Muscle of back (tissue), 11 donors: ENCODE results near the gene ZBTB49. TPM values are rescaled to one million over a fixed set of nuclear protein-coding genes. Genes with fewer than 3 reads are reported as not detected.

Experiments used
- DNase-seq, 3 donors: peaks; one replicate each; pipeline versions ENCODE4 v3.0.0 to v3.0.0-alpha.2; 2013
- polyA plus RNA-seq, 10 donors: library from polyadenylated mRNA; unstranded; fragments of 120-200 nt; gene quantifications; one replicate each; pipeline ENCODE4 v1.2.1, GENCODE V29; 2013; ENCODE audit not compliant: insufficient read length in 10 of 10

The ZBTB49 gene
- polyA plus RNA-seq, 10 donors: 3.9 to 6.7 (median 5.3) TPM

DNA sequence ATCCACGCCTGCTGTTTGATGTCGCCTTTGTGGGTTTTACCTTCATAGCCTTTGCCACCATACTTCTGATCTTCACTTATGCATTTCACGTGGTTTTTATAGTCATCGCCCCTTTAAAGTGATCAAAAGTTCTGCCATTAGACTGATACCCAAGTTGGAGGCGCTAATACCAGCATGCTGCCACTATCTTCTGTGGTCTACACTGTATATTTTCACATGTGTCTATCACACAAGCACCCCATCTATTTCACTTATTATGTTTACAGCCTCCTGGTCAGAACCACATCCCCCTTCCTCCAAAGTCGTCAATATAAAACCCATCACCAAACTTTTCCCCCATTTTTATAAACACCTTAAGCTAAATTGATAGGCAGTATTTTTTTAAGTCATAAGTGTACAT lies 8.3 kb upstream of the ZBTB49 start:
- DNase-seq: no peak

DNA sequence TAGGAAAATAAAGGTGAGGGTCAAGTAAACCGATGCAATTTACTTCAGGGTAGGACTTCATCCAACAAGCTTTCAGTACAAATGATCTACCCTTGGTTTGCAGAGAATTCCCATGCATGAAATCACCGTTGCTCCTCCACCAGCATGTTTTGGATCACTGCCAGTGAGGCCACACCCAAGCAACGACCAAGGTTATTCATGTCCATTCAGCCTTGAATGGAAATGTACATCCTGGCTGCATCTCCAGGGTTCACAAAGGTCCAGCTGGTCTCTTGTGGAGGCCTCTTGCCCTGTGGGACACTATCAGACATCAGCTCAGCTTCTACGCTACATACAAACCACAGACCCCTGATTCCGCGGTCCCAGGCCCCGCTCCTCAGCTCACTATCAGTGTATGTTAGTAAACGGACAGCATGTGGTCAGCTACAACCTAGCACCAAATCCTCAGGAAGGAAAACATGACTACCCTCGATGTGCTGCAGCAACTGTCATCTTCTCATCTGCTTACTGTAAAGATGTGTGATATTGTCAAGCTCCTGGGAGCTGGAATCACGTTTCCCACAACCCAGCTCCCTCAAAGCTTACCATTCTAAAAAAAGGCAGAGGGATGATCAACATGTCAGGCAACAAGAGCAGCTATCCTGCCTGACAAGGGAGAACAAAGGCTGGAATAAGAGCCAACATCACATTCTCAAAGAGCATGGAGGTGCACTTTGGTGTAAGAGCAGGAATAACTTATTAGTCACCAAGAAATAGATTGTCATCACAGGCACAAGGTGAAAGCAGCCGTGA lies 5.0 kb upstream of the ZBTB49 start:
- DNase-seq: peak in 1 of 3 donors; percentile 7

DNA sequence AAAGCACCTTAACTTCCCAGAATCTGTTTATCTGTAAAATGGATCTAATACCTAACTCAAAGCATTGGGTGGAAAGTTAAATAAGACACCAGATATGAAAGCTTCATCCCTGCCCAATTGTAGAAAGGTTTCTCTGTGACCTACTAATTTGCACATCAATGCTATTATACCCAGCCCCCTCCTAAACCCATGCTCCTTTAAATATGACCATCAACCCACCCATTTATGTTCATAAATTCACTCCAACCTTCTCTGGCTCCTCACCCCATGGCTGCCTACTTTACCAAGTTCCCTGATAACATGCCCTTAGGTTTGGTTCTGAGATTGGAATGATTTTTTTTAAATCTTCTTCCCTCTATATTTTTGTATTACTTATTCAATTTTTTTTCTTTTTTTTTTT lies 2.0 kb upstream of the ZBTB49 start:
- no peak for DNase-seq

DNA sequence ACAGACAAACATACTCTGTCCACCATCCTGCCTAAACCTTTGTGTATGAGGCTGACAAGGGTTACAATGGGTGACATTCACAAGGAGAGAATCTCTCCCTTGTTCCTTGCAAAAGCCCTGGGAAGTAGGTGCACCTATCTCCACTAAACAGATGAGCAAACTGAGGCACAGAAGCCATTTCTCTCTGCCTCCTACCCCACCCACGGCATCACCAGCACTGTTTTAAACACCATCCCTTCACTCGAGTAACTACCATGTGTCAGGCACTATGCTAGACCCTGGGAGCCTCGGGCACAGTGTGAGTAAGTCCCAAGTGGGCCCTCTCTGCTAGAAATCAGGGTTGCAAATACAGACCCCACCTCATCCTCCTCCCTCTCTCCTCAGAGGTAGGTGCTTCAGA lies 996 bp upstream of the ZBTB49 start:
- DNase-seq: no peak

DNA sequence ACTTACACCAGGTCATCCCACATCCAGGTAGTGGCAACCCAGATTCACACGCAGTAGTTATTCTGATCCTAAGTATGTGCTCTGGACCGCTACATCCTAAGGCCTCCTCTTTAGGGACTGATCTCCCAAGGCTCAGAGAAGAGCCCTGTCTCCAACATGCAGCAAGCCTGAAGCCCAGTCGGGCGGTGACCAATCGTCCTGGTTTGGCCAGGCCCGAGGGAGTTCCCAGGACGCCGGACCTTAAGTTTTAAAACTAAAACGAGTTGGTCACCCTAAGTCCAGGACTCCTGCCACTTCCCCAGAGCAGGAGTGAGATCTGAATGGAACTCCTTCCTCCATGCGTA lies 482 bp upstream of the ZBTB49 start:
- peak in 1 of 3 donors; percentile 5 for DNase-seq

DNA sequence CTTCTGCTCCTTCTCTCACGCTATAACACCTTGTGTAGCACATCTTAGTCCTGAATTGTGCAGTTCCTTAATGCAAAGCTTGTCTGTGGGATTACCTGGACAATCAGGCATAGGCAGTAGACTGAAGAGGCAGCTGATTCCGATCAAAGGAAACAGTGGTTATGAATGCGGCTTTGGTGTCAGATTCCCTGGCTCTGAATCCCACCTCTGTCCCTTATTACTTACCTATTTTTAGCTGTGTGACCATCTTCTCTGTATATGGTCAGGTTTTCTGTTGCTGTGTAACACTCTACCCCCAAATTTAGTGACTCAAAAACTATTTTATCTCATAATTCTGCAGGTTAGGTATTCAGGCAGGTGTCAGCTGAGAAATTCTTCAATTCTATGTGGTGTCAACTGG lies 3.2 kb downstream of the ZBTB49 start:
- DNase-seq: no peak

DNA sequence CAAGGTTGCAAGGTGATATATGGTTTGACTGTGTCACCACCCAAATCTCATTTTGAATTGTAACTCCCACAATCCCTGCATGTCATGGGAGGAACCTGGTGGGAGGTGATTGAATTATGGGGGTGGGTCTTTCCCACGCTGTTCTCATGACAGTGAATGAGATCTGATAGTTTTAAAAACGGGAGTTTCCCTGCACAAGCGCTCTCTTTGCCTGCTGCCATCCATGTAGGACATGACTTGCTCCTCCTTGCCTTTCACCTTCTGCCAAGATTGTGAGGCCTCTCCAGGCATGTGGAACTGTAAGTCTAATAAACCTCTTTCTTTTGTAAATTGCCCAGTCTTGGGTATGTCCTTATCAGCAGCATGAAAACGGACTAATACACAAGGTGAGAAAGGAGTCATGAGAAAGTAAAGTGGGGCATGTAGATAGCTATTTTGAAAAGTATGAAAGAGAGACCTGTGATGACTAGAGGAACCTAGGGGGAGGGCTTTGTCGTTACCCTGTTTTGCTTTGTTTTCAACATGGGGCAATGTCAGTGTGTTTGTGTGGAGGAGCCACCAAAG lies 6.3 kb downstream of the ZBTB49 start:
- DNase-seq: no peak

DNA sequence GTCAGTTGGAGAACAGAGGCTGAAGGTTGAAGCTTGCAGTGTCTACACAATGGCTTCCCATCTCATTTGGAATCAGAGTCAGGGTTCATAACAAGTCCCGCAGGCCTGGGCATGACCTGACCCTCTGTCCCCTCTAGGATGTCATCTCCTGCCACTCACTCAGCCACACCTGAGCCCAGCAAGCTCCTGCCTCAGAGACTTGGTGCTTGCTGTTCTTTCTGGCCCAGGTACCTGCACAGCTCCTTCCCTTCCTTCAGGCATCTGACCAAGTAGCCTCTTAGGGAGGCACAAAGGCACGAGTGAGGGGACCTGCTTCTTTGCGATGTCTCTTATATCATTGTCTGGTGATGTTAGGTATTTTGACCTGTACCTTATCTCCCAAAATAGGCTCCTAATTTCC lies 9.0 kb downstream of the ZBTB49 start:
- DNase-seq: no peak

DNA sequence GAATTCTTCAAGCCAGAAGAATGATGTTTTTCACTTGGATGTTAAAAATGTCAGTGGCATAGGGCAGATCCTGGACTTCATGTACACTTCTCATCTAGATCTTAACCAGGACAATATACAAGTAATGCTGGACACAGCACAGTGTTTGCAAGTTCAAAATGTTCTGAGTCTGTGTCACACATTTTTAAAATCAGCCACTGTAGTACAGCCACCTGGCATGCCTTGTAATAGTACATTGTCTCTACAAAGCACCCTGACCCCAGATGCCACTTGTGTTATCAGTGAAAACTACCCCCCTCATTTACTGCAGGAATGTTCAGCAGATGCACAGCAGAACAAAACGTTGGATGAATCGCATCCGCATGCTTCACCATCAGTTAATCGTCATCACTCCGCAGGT lies 11.9 kb downstream of the ZBTB49 start:
- DNase-seq: no peak

DNA sequence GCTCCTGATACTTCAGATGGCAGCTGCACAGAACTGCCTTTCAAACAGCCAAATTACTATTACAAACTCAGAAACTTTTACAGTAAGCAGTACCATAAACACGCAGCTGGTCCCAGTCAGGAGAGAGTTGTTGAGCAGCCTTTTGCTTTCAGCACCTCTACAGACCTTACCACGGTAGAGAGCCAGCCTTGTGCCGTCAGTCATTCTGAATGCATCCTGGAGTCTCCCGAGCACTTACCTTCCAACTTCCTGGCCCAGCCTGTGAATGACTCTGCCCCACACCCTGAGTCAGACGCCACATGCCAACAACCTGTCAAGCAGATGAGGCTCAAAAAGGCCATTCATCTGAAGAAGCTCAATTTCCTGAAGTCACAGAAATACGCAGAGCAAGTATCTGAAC lies 12.4 kb downstream of the ZBTB49 start:
- DNase-seq: no peak

DNA sequence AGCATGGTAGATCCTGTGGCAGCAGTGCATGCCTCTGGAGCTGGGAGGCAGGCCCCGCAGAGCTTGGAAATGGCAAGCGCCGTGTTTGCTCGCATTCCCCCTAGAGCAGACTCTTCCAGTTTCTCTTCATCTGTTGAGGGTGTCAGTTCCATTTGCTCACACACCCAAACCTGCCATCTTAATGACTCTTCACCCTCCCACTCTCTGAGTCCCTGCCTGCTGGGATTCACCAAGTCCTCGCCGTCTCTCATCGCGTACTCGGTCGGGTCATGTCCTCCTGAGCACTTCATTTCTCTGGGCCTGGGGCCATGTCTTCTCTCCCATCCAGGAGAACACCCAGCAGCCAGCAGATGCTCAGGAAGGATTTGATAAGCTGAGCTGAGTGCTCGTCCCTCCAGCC lies 16.9 kb downstream of the ZBTB49 start:
- no peak for DNase-seq

DNA sequence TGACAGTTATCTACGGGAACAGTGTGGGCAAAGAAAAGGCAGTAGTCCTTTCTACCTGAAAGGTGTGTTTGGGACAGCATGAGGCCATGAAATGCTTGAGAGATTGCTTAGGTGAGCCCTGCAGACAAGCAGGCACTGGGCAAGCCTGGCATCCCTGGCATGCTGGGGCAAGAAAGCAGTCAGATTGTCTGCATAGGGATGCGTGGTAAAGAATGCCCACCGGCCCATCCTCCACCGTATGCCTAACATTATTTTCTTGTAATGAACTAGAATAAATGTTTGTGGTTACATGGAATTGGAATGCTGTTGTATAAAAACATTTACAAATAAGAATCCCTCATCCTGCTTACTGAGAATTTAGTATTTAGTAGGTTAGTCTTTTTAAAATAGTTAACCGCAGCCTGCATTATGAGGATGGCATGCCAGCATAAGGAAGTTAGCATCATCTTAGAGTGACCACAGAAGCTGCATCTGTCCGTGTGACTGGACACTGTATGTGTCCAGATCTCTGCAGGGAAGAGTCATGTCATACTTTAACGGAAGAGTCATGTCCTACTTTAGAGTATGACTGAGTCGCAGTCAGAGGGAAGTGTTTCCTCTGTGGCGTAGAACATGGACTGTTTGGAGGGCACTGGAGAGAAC lies 18.9 kb downstream of the ZBTB49 start:
- DNase-seq: no peak

DNA sequence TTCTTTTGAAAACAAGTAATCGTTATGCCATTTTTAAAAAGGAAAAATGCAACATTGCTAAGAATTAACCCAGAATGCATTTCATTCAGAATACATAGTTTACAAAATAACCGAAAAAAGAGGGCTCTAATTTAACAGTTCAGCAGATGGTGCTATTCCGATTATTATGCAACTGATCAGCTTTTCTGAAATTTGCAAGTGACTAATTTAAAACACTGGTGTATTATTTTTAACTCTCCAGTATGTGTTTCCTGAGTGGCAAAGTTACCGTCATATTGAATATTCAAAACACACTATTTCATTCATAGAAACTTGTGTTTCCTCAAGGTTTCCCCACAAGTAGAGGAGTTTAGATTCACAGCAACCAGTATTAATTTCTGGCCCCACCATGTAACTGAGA lies 21.1 kb downstream of the ZBTB49 start:
- DNase-seq: no peak

DNA sequence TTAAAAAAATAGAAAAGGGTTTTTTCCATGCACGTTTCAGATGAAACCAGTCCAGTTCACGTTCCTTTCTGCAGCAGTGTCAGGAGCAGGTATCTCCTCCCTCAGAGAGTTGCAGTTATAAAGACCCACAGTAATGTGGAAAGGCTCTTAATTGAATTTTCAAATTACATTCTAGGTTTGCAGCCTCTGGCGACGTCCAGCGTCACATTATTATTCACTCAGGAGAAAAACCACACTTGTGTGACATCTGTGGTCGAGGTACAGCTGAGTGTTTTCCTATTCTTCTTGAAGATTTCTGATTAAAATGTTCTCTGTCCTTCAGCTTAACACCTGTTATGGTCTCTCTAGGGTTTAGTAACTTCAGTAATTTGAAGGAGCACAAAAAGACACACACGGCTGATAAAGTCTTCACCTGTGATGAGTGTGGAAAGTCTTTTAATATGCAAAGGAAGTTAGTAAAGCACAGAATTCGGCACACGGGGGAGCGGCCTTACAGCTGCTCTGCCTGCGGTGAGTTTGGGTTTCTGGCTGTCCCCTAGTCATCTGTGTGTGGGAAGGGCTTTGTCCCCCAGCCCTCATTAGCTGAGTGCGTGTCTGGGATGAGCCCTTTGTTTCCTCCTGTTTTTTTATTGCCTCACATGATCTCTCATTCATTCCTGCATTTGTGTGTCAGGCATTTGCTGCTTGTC lies 25.6 kb downstream of the ZBTB49 start:
- no peak for DNase-seq

DNA sequence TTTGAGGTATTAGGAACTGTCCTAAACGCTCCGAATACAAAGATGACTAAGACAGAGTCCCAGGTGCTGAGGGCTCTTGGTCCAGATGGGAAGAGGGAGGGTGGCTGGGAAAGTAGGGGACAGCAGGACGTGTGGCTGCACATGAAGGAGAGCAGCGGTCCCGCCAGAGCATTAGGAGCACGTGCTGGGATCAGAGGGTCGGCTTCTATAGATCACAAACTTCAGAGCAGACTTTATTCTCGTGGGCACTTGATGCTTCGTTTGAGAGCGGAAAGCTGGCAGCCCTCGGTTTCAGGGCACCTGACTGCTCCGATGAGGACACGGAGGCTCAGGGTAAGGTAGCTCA lies 26.1 kb downstream of the ZBTB49 start:
- DNase-seq: no peak

DNA sequence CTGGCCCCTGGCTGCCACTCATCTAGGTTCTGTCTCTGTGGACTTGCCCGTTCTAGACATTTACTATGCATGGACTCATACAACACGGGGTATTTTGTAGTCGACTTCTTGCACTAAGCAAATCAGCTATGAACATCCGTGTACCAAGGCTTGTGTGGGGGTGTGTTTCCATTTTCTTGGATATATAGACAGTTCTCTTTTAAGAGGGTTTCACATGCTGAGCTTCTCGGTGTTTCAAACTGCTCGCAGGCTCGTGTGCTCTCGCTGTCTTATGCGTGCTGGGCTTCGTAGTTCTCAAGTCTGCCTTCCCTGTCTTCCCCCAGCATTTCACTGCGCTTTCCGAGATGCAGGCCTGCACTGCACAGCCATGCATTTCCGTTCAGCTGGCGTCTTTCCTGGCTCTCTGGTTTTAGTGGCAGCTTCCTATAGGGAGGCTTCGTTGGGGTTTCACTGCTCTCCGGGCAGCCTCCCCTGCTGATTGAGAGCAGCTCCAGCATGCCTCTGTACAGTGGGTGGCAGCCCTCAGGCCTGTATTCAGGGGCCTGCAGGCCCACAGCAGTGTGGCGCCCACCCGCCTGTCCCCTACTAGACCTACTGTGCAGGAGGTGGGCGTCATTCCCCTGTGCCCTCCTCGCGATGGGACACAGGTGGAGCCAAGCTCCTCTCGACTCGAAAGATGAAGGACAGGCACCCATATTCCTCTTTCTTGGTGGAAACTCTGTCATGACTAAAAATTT lies 27.6 kb downstream of the ZBTB49 start:
- DNase-seq: no peak

DNA sequence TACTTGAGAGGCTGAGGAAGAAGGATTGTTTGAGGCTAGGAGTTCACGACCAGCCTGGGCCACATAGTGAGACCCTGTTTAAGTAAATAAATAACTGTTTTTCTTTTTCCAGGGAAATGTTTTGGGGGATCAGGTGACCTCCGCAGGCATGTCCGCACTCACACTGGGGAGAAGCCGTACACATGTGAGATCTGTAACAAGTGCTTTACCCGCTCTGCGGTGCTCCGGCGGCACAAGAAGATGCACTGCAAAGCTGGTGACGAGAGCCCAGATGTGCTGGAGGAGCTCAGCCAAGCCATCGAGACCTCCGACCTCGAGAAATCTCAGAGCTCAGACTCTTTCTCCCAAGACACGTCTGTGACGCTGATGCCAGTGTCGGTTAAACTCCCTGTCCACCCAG lies 30.5 kb downstream of the ZBTB49 start:
- DNase-seq: no peak

DNA sequence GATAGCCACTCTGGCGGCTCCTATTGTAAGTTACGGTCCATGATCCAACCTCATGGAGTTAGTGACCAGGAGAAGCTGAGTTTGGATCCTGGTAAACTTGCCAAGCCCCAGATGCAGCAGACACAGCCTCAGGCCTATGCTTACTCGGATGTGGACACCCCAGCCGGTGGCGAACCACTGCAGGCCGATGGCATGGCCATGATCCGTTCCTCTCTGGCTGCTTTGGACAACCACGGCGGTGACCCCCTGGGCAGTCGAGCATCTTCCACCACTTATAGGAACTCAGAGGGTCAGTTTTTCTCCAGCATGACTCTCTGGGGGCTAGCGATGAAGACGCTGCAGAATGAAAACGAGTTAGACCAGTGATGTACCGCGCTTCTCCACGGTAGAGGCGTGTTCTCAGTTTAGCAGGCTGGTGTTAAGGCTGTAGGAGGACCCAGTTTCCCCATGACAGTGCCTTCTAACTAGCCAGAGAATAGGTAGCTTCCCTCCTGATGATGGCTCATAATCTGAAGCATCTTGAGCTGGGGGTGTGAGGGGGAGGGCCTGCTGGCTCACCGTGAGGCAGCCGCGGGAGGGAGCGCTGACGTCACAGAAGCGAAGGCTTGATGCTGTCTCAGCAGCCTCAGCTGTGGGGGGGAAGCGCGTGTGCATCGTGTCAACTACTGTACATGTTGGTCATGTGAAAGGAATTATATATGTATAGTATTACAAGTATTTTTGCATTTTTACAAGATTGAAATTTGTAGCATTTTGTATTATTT lies 31.1 kb downstream of the ZBTB49 start:
- DNase-seq: no peak

DNA sequence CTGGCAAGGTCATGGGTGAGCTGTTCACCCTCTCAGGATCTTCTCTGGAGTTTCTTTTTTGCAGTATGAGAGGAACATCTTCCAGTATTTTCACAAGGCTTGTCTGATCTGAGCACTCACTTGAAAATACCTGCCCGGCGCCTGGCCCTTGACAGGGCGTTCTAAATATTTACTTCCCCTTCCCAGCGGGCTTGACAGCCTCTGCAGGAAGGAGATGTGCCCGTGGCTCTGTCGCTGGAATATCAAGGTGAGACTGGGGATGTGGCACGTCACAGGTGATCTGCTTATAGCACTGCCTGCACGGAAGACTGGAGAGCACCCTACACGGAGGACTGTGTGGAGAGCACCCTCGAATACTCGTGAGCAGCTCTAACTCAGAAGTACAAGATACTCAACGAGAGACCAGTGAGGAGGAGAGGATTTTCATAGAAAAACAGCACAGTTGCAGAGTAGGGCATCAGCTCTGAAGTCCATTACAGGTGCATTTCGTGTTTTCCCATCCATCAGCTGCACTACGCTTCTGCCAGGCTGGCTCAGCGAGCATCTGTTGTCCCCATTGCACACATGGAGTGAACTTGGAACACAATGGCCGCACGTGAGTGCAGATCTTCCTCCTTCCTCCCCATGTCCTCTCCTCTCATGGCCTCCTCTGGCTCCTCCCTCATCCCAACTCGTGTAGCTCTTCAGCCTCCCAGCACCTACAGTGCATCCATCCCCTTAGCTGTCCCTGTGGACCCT lies 32.1 kb downstream of the ZBTB49 start:
- no peak for DNase-seq

DNA sequence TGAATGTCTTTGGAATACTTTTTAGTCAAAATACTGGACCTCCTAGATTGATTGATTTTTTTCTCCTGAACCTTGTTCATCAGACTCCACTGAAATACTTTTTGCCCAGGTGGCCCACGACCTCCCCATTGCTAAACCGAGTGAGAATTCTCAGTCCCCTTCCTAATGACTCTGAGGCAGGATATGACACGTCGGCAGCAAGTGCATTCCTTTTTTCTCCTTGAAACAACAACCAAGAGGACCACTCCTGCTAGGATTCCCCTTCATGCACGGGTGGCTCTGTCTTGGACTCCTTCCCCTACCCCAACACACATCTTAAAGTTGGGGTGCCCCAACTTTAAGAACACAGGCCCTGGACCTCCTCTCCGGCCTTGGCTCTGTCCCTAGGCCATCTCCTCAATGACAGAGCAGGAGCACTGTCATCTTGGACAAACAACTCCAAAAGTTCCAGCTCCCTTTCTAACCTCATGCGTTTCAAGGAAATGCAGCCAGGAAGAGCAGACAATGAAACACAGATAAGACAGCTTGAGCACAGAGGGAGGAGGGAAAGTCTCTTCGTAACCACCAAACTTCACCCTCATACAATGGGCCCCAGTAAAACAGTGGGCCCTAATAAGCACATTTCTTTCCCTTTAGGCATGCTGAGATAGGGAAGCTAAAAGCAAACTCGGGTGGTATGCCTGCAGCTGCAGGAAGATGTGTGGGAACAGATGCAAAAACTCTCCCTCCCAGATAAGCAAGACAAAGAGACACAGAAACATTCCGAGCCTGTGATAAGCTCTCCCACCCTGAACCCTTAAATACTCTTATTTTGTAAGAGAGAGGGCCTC lies 33.9 kb downstream of the ZBTB49 start:
- no peak for DNase-seq
